HG02642 (cell line): ENCODE data around the gene SMIM32.
A peak's percentile ranks its signal among the peaks of the same experiment; 100 is the strongest.

ENCODE experiments used
- ATAC-seq: cut with Tn5 transposase; IDR thresholded peaks from one replicate; pipeline ENCODE4 v1.9.1; 2021; ENCODE audit warnings: mild to moderate bottlenecking; ENCODE audit not compliant: unreplicated experiment, poor library complexity

The SMIM32 gene

DNA sequence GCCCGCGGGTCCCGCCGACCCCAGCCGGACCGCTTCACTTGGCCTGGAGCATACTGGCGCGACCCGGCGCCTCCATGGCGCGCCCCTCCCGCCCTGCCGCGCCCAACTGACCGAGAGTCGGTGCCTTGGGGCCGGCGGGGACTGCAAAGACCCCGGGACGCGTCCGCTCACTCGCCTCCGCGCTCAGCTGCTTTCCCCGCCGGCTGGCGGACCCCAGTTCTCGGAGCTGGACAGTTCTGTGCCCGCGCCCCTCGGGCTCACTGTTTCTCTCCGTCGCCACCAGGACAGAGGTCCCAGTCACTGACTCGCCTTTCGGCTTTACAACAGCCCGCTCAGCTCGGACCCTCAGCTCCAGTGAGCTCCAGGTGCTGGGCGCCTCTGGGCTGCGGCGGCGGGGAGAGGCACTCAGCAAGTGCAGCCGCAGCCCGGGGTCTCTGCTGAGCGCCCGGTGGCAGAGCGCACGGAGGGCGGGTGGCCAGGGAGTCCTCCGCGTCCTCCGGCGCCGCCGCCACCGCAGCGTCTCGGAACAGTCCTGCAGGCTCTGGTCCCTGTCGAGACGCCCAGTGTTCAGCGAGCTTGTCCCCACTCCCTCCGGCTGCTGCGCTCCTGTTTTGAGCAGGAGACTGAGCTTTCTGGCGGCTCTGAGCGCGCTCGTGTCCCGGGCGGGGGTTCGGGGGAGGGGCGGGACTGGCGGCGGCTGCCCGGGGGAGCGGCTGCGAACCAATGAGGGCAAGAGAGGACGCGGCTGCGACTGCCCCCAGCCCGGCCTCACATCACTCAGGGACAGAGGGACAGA, at the start of gene SMIM32:
Gene SMIM32 (minus strand): TSS at position 637 of the 796 bp plus-strand sequence. CDS start 638 bp downstream, outside the sequence.
- no peak for ATAC-seq

DNA sequence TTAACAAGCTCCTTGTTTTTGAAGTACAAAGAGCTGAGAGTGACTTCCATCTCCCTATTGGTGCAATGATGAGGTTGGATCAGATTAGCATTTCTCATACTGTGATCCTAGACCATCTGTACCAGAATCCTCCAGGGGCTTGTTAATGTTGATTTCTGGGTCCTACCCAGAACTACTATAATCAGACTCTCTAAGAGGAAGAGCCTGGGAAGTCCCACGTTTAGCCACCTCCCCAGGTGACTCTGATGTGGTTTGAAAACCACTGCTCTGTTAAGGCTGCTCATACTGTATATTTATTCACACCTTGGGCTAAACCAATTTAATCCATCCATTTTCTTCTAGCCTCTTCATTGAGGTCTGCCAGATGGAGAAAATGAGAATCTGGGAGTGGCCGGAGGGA, 49.6 kb upstream of the SMIM32 start:
- no peak for ATAC-seq

DNA sequence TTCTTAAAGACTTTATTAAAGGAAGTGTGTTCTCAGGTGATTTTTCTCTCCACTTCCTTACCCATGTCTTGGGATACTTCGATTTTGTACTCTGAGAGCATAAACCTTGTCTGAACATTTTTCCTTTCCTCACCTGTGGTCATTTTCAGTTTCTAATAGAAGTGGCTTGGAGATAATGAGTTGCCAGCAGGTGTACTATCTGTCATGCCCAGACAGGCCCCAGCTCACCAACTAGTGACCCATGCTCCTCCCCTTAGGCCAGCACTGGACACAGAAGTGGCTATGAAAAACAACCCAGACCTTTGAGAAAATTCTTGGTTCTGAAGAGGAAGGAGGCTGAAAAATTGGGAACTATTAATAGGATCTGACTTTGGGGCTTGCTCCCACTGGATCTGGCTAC, 49.2 kb upstream of the SMIM32 start:
- ATAC-seq: no peak

DNA sequence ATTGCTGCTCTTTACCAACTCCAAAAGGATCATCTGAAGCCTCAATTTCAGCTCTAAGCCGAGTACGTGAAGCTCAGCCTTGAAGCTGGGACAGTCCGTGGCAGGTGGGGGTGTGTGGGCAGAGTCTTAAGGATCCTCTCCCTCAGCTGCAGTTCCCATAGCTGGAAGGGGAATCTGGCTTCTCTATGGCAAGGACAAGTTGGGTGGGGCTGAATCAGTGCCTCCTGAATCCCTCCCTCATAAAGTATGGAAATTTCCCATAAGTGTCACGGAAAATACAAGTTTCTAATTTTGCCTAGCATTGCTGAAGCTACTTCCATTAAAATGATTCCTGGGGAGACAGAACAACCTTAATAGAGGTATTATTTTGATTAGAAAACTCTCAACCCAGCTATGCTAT, 47.9 kb upstream of the SMIM32 start:
- no peak for ATAC-seq

DNA sequence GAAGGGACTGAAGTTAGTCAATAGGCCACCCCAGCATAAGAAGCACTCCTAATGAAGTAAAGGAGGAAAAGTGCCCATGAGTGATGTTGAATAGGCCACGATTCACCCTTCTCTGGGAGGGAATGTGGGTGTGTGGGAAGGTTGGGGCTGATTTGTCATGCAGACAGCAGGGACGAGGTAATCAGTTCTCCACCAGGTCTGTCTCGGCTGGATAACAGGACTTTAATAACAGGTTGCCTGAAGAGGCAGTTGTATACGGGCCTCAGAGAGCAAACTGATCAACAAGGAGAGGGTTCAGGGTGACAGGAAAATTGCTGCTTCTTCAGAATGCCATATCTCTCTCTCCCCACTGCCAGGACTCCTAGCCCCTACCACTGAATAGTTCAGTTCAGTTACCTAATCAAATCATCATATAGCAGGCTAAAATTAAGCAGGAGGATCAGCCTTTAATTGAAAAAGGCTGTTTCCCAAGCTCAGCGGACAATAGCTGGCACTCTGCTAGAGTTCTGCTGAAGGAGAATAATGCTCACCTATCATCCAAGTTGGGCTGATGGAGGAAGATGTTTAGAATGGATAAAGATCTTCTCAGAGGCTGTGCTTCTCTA, 43.6 kb upstream of the SMIM32 start:
- no peak for ATAC-seq

DNA sequence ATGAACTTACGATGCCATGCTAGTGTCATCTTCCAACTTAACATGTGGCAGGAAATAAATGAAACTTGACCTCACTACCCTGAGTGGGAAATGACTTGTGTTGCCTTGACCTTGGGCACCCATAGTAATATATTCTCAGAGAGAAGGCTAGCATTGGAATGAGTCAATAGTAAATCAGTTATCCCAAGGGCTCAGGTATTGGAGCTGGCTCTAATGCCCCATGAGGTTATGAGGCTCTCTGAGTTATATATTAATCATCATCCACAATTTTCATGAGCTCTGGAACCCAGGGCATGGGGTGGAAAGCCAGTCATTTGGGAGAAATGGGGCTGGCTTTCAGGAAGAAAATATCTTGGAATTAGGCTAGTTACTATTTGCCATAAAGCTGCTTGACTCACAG, 42.4 kb upstream of the SMIM32 start:
- no peak for ATAC-seq

DNA sequence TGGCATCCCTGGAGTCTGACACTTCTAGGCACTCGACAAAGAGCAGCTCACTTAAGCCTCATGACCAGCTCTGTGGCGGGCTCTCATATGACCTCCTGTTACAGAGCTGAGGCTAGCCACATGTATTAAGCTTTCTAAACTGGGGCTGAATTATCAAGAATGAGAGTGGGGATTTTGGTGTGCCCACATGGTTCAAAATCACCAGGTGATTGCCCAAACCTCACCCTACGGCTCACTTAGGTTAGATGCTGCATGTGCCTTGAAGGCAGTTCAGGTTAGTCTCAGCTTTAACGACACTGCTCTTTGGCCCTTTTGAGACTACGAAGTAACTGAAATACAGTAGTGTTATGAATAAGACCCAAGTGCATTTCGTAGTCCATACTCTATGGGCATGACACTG, 39.4 kb upstream of the SMIM32 start:
- ATAC-seq: peak; percentile 74

DNA sequence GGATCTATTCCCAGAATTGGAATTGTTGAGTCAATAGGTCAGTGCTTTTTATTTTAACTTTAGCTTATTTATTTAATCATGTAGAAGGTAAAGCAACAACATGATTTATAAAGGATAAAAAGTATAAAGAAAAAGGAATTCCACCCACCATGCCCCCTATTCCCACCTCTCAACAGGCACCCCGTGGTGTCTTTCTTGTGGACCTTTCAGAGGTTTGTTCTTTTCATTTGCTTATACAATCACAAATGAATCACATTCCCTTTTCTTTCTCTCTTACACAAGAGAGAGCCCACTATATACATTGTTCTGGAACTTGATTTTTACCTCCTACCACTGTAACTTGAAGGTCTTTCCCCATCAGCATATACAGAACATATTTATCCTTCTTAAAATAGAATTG, 37.2 kb upstream of the SMIM32 start:
- ATAC-seq: no peak

DNA sequence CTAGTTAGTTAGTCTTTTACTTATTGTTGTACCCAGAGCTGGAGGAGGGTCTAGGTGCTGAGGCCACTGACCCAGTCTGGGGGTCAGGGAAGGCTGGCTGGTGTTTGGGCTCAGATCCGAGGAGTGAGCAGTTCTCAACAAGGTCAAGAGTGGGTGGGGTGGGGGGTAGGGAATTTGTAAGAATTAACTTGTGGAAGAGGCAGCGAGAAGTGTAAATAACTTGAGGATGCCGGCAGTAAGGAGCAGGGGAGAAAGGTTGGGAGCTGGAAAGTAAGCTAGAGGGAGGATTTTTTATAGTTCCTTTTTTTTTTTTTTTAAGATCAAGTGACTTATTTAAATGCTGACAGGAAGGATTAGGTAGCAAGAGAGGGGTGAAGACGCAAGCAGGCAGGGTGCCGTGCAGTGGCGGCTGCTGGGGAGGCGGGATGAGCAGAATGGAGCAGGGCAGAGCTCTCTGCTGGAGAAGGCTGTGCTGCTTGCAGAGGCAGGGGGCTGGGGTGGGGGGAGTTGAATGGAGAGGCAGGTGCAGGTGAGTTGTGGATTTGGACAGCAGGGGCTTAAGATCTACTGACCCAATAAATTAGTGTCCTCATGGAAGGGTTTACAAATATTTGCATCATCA, 35.3 kb upstream of the SMIM32 start:
- no peak for ATAC-seq

DNA sequence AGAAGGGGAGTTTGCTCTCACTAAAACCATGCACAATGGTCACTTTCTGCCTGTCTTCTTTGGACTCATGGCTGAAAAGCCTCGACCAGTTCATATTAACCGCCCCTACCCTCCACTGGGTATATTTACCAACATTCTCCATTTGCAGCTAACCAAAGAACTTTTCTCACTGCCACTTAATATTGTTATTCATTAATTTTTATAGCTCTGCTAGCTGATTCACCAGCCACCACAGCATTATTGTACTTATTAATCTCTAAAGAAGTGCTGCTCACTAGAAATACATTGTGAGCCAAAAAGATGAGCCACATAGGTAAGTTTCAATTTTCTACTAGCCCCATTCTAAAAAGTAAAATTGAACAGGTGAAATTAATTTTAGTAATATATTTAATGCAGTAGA, 33.4 kb upstream of the SMIM32 start:
- ATAC-seq: no peak

DNA sequence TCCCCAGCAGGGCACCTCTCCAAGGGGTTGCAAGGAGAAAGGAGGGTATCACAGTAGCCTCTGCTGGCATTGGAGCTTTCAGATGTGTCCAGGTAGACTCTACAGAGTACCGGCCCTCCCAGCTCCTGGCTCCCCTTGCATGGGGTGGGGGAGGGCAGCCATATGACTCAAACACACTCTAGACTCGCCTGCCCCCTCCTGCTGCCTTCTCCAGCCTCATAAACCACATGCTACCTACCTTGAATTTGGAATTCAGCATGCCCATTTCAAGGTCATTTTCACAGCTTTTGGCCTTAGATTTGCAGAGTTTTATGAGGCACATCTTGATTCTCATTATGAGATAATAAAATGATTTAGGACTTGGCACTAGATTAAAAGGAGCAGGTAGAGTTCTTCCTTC, 32.8 kb upstream of the SMIM32 start:
- no peak for ATAC-seq

DNA sequence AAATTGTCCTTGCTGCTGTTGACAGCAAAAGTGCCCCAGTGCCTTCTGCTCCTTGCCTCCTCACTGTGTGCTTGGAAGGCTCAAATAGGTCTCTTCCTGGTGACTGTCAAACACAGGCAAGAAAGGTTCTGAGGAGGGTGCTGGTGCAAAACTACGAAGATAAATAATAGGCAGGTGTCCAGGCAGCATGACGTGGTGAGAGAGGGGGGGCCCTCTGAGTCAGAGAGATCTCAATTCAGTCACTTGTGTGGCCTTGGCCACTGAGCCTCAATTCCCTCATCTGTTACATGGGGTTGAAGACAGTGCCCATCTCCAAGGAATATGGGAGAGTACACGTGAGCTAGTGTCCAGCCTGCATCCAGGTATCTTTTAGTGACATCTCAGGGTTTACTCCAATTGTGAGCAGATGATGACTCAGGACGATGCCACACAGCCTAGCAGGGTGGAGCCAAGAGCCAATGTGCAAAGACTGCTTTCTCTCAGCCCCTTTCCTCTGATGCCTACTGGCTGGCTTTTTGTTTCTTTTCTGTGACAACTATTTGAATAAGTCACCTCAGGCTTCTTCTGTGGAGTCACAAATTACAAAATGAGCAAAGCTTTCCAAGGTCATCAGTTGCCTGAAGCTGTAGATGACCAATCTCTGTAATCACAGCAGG, 29.7 kb upstream of the SMIM32 start:
- ATAC-seq: no peak

DNA sequence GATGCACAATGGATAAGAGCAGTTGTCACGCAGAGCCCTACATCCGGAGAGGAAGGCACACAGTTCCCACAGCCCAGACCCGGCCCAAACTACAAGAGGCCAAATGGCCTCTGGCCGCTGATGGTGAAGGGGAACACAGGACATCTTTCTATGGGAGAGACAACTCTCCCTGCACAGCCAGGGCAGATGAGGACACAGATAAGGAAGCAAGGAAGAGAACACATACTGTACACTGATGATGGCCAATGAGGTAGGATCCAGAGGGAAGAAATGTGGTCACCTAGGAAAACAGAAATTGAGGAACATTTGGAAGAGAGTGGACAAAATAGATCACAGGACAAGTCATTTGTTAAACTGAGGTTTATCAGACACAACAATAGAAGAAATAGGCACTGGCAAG, 28.4 kb upstream of the SMIM32 start:
- no peak for ATAC-seq

DNA sequence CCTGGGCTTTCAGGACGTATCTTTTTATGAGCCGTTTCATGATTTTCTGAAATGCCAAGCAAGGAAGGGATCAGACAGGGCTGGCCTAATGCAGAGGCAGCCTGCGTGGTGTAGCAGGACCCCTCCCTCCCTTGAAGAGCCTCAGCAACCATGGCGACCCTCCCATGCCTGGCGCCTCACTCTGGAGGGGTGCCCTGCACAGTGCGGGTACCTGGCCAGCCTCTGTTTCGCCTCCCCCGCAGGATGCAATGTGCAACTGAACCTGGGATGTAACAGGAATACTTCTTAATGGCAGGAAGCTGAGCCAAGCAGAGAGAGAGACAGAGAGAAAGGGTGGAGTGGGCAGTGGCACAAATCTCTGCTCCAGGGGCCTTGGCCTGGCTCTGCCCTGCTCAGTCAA, 23.3 kb upstream of the SMIM32 start:
- ATAC-seq: no peak

DNA sequence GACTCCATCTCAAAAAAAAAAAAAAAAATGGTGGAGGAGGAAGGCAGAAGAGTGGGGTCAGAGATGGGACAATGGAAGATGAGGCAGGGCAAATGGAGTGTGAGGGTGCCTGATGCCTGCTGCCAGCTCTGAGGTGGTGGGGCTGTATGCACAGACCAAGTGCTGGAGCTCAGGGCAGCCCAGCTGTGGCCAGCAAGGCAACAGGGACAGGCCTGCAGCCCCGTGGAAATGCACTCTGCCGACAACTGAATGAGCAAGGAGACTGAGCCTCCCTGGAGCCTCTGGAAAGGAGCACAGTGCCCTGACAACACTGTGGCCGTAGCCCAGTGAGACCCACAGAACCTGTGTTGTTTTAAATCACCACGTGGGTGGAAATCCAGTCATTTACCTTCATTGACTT, 22.9 kb upstream of the SMIM32 start:
- no peak for ATAC-seq

DNA sequence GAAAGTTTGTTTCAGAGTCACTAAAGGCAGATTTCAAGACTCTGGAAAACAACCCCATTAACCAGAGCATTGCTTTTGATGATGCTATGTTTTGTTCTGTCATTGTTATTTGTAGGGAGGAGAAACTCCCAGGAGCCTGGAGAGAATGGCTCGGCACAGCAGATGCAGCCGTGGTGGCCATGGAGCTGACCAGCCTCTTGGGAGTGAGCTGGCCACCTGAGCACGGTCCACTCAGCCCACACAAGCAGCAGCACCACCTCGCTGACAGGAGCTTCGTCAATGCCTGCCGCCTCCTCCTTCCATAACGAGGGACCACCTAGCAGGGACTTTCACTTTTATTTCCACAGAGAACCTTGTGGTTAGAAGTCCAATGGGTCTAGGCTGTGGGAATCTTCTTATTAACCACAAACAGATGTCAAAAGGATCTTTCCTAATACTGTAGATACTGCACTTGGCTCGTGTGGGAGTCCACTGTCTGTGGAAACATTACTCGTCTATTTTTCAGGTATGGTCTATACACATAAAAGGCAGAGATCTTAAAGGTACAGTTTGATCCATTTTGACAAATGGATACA, 21.0 kb upstream of the SMIM32 start:
- no peak for ATAC-seq

DNA sequence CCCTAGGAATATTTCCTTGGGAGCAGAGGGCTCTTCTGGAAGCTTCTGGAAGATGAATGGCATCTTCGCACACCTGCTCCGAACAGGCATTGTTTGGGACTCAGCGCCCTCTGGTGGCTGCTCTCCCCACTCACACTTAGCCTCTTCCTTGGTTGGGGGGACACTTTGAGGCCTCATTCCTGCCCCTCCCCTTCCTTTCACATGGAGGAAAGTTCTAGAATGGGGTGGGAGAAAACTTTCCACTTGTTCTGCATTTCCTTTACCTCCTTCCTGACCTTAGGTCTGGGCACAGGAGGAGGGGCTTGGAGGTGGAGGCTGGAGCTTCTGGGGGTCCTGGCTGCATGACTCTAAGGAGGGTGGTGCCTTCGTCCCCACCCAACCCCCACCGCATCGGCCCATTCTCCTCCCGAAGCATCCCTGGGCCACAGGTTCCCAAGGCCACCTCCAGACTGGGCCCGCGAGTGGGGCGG, 19.3 kb upstream of the SMIM32 start:
- ATAC-seq: peak; percentile 59

DNA sequence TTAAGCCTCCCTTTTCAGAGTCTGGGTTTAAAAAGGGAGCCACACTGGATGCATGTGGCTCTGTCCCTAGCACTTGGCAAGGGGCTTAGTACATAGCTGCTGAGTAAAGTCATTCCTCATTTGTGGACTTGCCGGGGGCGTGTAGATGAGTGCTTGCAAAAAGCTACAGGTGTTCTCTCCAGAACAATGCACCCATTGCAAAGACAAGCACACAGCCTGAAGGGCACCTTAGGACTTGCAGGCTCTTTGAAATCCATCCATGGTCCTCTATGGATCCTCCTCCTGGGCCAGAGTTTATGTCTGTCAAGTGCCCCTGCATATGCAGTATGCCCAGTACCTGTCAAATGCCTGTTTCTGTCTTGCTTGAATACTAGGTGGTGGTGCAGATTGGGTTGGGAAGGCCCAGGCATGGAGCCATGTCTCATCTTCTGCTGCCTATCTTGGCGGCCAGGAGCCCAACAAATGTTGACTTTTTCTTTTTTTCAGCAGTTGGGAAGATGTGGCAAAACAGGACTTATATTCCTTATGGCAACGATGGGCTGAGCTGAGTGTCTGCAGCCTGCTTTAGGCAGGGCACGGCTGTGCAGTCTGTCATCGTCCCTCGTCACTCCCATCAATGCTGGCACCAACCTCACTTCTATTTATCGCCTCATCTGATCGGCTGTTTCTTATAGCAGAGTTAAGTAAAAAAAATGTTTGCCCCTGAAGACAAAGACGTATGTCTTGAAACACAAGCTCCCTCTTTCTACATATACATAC, 18.5 kb upstream of the SMIM32 start:
- no peak for ATAC-seq

DNA sequence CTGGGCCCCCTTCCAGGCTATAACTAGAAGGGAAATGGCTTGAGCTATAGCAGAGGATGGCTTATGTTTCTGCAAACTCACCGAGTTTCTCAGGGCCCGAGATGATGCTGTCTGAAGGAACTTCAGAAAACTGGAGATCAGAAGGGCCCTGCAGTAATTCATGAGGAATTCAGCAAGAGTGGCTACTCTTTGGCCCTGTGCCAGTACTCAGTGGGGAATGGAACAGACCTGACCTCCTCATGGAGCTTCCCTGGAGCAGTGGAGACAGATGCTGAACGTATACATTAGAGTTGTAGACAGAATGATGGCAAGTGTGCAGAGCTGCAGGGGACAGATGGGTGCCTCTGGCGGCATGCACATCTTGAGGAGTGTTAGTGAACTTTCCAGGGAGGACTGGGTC, 17.3 kb upstream of the SMIM32 start:
- ATAC-seq: no peak

DNA sequence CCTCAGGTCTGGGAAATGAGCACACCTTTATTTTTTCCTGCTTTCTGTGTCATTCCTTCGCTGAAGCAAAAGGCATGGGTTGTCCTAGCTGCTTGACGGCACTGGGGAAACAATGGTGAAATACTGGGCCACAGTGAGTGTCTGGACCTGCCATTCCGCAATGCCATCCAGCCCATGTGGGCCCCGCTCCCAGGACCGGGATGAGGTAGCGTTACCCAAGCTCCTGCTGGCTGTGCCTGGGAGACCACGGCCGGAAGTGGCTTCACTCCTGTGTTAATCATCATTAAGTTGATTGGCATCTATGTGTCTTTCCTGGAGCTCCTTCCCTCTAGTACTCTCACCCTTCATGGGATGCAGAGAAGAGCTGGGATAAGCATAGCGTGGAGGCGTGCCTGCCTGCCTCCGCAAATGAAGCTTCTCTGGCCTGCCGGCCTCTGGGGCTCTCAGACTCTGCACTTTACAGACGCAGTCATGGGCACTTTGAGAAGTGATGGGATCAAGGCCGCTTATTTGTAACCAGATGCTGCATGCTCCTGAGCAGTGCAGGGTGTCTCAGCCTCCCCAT, 16.5 kb upstream of the SMIM32 start:
- no peak for ATAC-seq
